ENCODE results near the gene P2RX5.

DNA sequence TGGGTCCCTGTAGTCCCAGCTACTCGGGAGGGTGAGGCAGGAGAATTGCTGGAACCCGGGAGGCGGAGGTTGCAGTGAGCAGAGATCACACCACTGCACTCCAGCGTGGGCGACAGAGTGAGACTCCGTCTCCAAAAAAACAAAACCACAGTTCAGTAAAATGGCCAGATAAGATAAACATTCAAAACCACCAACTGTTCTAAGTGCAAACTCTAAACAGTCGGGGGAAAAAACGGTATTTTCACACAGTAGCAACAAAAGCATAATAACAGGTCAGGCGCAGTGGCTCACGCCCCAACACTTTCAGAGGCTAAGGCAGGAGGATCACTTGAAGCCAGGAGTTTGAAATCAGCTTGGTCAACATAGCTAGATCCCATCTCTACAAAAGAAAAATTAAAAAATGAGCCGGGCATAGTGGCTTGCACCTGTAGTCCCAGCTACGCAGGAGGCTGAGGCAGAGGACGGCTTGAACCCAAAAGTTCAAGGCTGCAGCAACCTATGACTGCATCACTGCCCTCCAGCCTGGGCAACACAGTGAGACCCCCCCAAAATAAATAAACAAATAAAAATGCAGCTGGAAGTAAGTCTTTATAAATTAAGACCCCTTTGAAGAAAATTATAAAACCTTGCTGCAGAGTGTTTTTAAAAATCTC lies 17.0 kb upstream of the P2RX5 start:
- TF ChIP-seq, protein P1, sequence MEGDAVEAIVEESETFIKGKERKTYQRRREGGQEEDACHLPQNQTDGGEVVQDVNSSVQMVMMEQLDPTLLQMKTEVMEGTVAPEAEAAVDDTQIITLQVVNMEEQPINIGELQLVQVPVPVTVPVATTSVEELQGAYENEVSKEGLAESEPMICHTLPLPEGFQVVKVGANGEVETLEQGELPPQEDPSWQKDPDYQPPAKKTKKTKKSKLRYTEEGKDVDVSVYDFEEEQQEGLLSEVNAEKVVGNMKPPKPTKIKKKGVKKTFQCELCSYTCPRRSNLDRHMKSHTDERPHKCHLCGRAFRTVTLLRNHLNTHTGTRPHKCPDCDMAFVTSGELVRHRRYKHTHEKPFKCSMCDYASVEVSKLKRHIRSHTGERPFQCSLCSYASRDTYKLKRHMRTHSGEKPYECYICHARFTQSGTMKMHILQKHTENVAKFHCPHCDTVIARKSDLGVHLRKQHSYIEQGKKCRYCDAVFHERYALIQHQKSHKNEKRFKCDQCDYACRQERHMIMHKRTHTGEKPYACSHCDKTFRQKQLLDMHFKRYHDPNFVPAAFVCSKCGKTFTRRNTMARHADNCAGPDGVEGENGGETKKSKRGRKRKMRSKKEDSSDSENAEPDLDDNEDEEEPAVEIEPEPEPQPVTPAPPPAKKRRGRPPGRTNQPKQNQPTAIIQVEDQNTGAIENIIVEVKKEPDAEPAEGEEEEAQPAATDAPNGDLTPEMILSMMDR (IDR thresholded peaks at IDR 0.05 in 8 of 11, conservative IDR thresholded peaks at IDR 0.05 in 3 of 11) = no peak
- TF ChIP-seq POLR2A (IDR thresholded peaks at IDR 0.05) = no peak

Data from spleen (tissue), 7 donors.